GM12864 (cell line): Measurements from ENCODE around the gene SMYD2.

Source experiments
- DNase-seq: peaks from one replicate; pipeline ENCODE4 v3.0.0-alpha.2; 2011; ENCODE audit warnings: low read depth
- H3K4me3 ChIP-seq: 2 replicates; pipeline ENCODE4 v1.5.1; 2011; ENCODE audit warnings: mild to moderate bottlenecking, low read depth, low read length, control low read depth
- TF ChIP-seq, protein P1 (sequence below): IDR thresholded peaks from 2 replicates; pipeline ENCODE4 v1.5.1; 2011; ENCODE audit warnings: low read depth, mild to moderate bottlenecking, moderate library complexity, low read length, control low read depth, inconsistent platforms; ENCODE audit errors: missing control alignments

Gene SMYD2

DNA sequence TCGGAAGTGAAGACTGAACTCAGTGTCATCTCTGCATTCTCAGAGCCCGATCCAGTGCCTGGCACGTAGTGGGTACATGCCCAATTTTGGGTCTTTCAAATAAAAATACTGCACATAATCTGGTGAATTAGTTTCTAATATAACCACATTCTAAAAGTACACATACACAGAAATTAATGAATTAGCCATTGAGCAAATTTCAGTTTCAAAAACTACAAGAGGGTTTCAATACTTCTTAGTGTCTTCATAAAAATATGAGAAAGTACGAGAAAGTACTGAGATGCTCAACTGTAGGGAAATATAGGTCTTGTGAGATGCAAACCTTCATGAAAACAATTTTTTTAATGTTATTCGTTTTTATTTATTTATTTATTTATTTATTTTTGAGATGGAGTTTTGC is 86.9 kb downstream of the SMYD2 start:
- no peak for DNase-seq
- TF ChIP-seq, protein P1, sequence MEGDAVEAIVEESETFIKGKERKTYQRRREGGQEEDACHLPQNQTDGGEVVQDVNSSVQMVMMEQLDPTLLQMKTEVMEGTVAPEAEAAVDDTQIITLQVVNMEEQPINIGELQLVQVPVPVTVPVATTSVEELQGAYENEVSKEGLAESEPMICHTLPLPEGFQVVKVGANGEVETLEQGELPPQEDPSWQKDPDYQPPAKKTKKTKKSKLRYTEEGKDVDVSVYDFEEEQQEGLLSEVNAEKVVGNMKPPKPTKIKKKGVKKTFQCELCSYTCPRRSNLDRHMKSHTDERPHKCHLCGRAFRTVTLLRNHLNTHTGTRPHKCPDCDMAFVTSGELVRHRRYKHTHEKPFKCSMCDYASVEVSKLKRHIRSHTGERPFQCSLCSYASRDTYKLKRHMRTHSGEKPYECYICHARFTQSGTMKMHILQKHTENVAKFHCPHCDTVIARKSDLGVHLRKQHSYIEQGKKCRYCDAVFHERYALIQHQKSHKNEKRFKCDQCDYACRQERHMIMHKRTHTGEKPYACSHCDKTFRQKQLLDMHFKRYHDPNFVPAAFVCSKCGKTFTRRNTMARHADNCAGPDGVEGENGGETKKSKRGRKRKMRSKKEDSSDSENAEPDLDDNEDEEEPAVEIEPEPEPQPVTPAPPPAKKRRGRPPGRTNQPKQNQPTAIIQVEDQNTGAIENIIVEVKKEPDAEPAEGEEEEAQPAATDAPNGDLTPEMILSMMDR, result no peak
- H3K4me3 ChIP-seq, result no peak overlapping the region

DNA sequence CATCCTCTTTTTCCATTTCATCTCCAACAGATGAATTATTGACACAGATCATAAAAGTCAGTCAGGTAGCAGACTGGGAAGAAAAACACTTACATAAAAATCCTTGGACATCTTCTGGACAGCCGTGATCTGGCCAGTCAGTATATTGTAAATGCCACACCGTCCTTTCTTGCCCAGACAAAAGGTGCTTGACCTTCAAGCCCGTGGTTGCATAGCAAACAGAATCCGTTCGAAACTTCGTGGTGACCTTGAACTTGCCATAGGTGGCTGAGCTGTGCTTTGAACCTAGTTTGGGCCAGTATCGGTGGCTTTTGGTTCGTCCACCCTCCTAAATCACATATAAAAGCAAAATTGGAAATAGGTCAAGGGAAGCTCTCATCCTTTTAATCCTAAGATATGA is 88.4 kb downstream of the SMYD2 start:
- no peak overlapping the region for H3K4me3 ChIP-seq
- TF ChIP-seq, protein P1, result no peak
- DNase-seq, result no peak

DNA sequence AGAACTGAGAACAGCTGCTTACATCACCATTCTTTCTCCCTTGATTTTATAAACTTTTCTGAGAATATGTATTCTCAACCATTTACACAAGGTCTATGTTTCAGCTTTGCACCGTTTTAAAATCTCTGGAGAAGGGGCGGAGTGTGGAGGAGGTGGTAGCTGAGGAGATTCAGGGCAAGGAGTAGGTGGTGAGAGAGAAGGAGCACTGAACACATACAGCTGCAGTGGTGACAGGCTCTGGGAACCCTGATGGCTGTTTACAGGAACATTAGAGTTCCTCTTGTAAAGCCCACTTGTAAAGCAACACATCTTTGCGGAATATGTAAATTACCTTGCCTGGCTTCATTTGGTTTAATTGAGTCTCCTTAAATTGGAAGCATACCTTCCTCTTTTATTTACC is 89.7 kb downstream of the SMYD2 start:
- H3K4me3 ChIP-seq, result no peak overlapping the region
- TF ChIP-seq, protein P1, result no peak
- no peak for DNase-seq

DNA sequence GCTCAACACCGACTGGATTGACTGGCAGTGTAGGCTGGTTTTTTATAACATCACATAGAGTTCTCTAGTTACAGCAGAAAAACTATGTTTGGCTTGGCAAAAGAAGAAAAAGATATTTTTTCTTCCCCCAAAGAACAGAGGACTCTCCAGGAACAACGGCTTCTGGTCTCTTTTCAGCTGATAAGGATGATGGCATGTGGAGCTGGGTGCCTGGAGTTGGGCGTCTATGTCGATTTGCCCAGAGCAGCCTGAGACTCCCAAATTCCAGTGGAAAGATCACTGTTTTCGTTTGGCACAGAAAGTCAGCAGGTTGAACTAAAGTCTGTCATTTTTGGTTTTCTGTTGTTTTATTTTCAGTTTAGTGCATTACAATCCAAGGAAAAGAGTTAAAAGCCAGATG is 91.1 kb downstream of the SMYD2 start:
- TF ChIP-seq, protein P1, result no peak
- no peak overlapping the region for H3K4me3 ChIP-seq
- DNase-seq, result no peak

- no peak for DNase-seq
- H3K4me3 ChIP-seq, result no peak overlapping the region
- TF ChIP-seq, protein P1, result no peak
Measured at GRCh38 chr1:214377485-214377884, 96.5 kb downstream of the SMYD2 start.

GRCh38 chr1:214377886-214378285 is 96.9 kb downstream of the SMYD2 start:
- no peak for DNase-seq
- TF ChIP-seq, protein P1, result no peak

GRCh38 chr1:214378492-214378891 is 97.5 kb downstream of the SMYD2 start:
- DNase-seq, result no peak
- no peak overlapping the region for H3K4me3 ChIP-seq
- TF ChIP-seq, protein P1, result no peak

More at GRCh38 chr1:214377886-214378285, 96.9 kb downstream of the SMYD2 start:
- no peak overlapping the region for H3K4me3 ChIP-seq
